Measurements from ENCODE around the gene GLB1L3. TPM values are rescaled to one million over a fixed set of nuclear protein-coding genes. Genes with fewer than 3 reads are reported as not detected.
"Not testable (repeated sequence)": the region's sequence is repeated elsewhere in the genome, so short reads cannot be mapped to it uniquely, and the experiment has no call there.

GLB1L3 gene
- total and polyA plus RNA-seq, 9 donors = 0.04 to 0.26 (median 0.11) TPM; not detected in 3

- no CpG with 5 or more reads among the region's 5 CpGs for WGBS (ENCODE audit: insufficient coverage)
- not testable (repeated sequence) for H3K4me1 ChIP-seq (ENCODE audit: control insufficient read depth, insufficient read depth, low read length); H3K27ac ChIP-seq (ENCODE audit: low read length); H3K4me3 ChIP-seq (ENCODE audit: low read length); H3K36me3 ChIP-seq (ENCODE audit: control insufficient read depth, insufficient read depth, low read length); DNase-seq; H3K9me3 ChIP-seq (replicated peaks; ENCODE audit: control insufficient read depth, low read depth, low read length)
- peaks cover 14% of the 10 kb centered on the region for H3K27me3 ChIP-seq (ENCODE audit: control insufficient read depth, insufficient read depth, low read length)
These were observed 8.2 kb downstream of the GLB1L3 start for GRCh38 chr11:134284349-134284748.

GRCh38 chr11:134287561-134287960 lies 11.4 kb downstream of the GLB1L3 start:
- WGBS (ENCODE audit: insufficient coverage) = 94% methylated on average over 8 of the region's 12 CpGs
- peaks cover 9% of the 10 kb centered on the region for H3K27me3 ChIP-seq (ENCODE audit: control insufficient read depth, insufficient read depth, low read length)
- H3K36me3 ChIP-seq (ENCODE audit: control insufficient read depth, insufficient read depth, low read length) = no peaks in the 10 kb centered on the region
- H3K27ac ChIP-seq (ENCODE audit: low read length) = no peak overlapping the region
- no peak for DNase-seq
- H3K4me1 ChIP-seq (ENCODE audit: control insufficient read depth, insufficient read depth, low read length) = peaks cover 4% of the 10 kb centered on the region
- H3K4me3 ChIP-seq (ENCODE audit: low read length) = no peak overlapping the region
- H3K9me3 ChIP-seq (replicated peaks; ENCODE audit: control insufficient read depth, low read depth, low read length) = no peaks in the 10 kb centered on the region

- DNase-seq = no peak
- no peak overlapping the region for H3K4me3 ChIP-seq (ENCODE audit: low read length)
- H3K27me3 ChIP-seq (ENCODE audit: control insufficient read depth, insufficient read depth, low read length) = peaks cover 4% of the 10 kb centered on the region
- no peak overlapping the region for H3K27ac ChIP-seq (ENCODE audit: low read length)
- no peaks in the 10 kb centered on the region for H3K9me3 ChIP-seq (replicated peaks; ENCODE audit: control insufficient read depth, low read depth, low read length)
- H3K36me3 ChIP-seq (ENCODE audit: control insufficient read depth, insufficient read depth, low read length) = no peaks in the 10 kb centered on the region
- peaks cover 4% of the 10 kb centered on the region for H3K4me1 ChIP-seq (ENCODE audit: control insufficient read depth, insufficient read depth, low read length)
- WGBS (ENCODE audit: insufficient coverage) = 94% methylated on average over 11 of the region's 13 CpGs
These were observed 12.3 kb downstream of the GLB1L3 start for GRCh38 chr11:134288486-134288885.

- WGBS (ENCODE audit: insufficient coverage) = 20% methylated on average over 1 of the region's 4 CpGs
- Histone ChIP-seq H3K9me3 (replicated peaks; ENCODE audit: control insufficient read depth, low read depth, low read length) (no peaks in the 10 kb centered on the region), H3K36me3 (ENCODE audit: control insufficient read depth, insufficient read depth, low read length) (no peaks in the 10 kb centered on the region), H3K4me1 (ENCODE audit: control insufficient read depth, insufficient read depth, low read length) (peaks cover 4% of the 10 kb centered on the region), H3K27me3 (ENCODE audit: control insufficient read depth, insufficient read depth, low read length) (peaks cover 3% of the 10 kb centered on the region), H3K27ac (ENCODE audit: low read length) (no peak overlapping the region), H3K4me3 (ENCODE audit: low read length) (no peak overlapping the region)
- DNase-seq = no peak
These were observed 13.0 kb downstream of the GLB1L3 start for GRCh38 chr11:134289167-134289566.

GRCh38 chr11:134289789-134290188 lies 13.6 kb downstream of the GLB1L3 start:
- WGBS (ENCODE audit: insufficient coverage) = 19% methylated on average over 11 of the region's 12 CpGs
- Histone ChIP-seq H3K4me1 (ENCODE audit: control insufficient read depth, insufficient read depth, low read length) (peaks cover 4% of the 10 kb centered on the region), H3K9me3 (replicated peaks; ENCODE audit: control insufficient read depth, low read depth, low read length) (no peaks in the 10 kb centered on the region), H3K27ac (ENCODE audit: low read length) (no peak overlapping the region), H3K36me3 (ENCODE audit: control insufficient read depth, insufficient read depth, low read length) (no peaks in the 10 kb centered on the region), H3K4me3 (ENCODE audit: low read length) (no peak overlapping the region), H3K27me3 (ENCODE audit: control insufficient read depth, insufficient read depth, low read length) (peaks cover 3% of the 10 kb centered on the region)
- peak; percentile 44 for DNase-seq

GRCh38 chr11:134290646-134291045 lies 14.5 kb downstream of the GLB1L3 start:
- H3K27me3 ChIP-seq (ENCODE audit: control insufficient read depth, insufficient read depth, low read length) = peaks cover 3% of the 10 kb centered on the region
- no peak overlapping the region for H3K27ac ChIP-seq (ENCODE audit: low read length)
- H3K9me3 ChIP-seq (replicated peaks; ENCODE audit: control insufficient read depth, low read depth, low read length) = no peaks in the 10 kb centered on the region
- 90% methylated on average over 7 of the region's 7 CpGs for WGBS (ENCODE audit: insufficient coverage)
- no peak for DNase-seq
- peaks cover 4% of the 10 kb centered on the region for H3K4me1 ChIP-seq (ENCODE audit: control insufficient read depth, insufficient read depth, low read length)
- H3K4me3 ChIP-seq (ENCODE audit: low read length) = no peak overlapping the region
- H3K36me3 ChIP-seq (ENCODE audit: control insufficient read depth, insufficient read depth, low read length) = no peaks in the 10 kb centered on the region

- Histone ChIP-seq H3K4me3 (ENCODE audit: low read length) (no peak overlapping the region), H3K4me1 (ENCODE audit: control insufficient read depth, insufficient read depth, low read length) (peaks cover 4% of the 10 kb centered on the region)
These were observed 15.0 kb downstream of the GLB1L3 start for GRCh38 chr11:134291196-134291595.

GRCh38 chr11:134292661-134293060 lies 16.5 kb downstream of the GLB1L3 start:
- no peak for DNase-seq
- Histone ChIP-seq H3K27ac (ENCODE audit: low read length) (no peak overlapping the region), H3K9me3 (replicated peaks; ENCODE audit: control insufficient read depth, low read depth, low read length) (no peaks in the 10 kb centered on the region), H3K27me3 (ENCODE audit: control insufficient read depth, insufficient read depth, low read length) (peaks cover 3% of the 10 kb centered on the region), H3K36me3 (ENCODE audit: control insufficient read depth, insufficient read depth, low read length) (no peaks in the 10 kb centered on the region), H3K4me1 (ENCODE audit: control insufficient read depth, insufficient read depth, low read length) (peaks cover 4% of the 10 kb centered on the region), H3K4me3 (ENCODE audit: low read length) (no peak overlapping the region)
- 83% methylated on average over 14 of the region's 15 CpGs for WGBS (ENCODE audit: insufficient coverage)

More at GRCh38 chr11:134291196-134291595, 15.0 kb downstream of the GLB1L3 start:
- DNase-seq = no peak
- no peak overlapping the region for H3K27ac ChIP-seq (ENCODE audit: low read length)
- H3K9me3 ChIP-seq (replicated peaks; ENCODE audit: control insufficient read depth, low read depth, low read length) = no peaks in the 10 kb centered on the region
- peaks cover 3% of the 10 kb centered on the region for H3K27me3 ChIP-seq (ENCODE audit: control insufficient read depth, insufficient read depth, low read length)
- H3K36me3 ChIP-seq (ENCODE audit: control insufficient read depth, insufficient read depth, low read length) = no peaks in the 10 kb centered on the region
- WGBS (ENCODE audit: insufficient coverage) = 96% methylated on average over 4 of the region's 6 CpGs

GRCh38 chr11:134293119-134294113 lies 17.2 kb downstream of the GLB1L3 start:
- peaks cover 3% of the 10 kb centered on the region for H3K27me3 ChIP-seq (ENCODE audit: control insufficient read depth, insufficient read depth, low read length)
- no peak overlapping the region for H3K4me3 ChIP-seq (ENCODE audit: low read length)
- H3K4me1 ChIP-seq (ENCODE audit: control insufficient read depth, insufficient read depth, low read length) = peaks cover 4% of the 10 kb centered on the region
- WGBS (ENCODE audit: insufficient coverage) = 75% methylated on average over 13 of the region's 20 CpGs
- no peak for DNase-seq
- H3K9me3 ChIP-seq (replicated peaks; ENCODE audit: control insufficient read depth, low read depth, low read length) = no peaks in the 10 kb centered on the region
- H3K27ac ChIP-seq (ENCODE audit: low read length) = no peak overlapping the region
- H3K36me3 ChIP-seq (ENCODE audit: control insufficient read depth, insufficient read depth, low read length) = no peaks in the 10 kb centered on the region

GRCh38 chr11:134294664-134295063 lies 18.5 kb downstream of the GLB1L3 start:
- Histone ChIP-seq H3K27me3 (ENCODE audit: control insufficient read depth, insufficient read depth, low read length) (peaks cover 4% of the 10 kb centered on the region), H3K36me3 (ENCODE audit: control insufficient read depth, insufficient read depth, low read length) (no peaks in the 10 kb centered on the region), H3K9me3 (replicated peaks; ENCODE audit: control insufficient read depth, low read depth, low read length) (no peaks in the 10 kb centered on the region), H3K4me1 (ENCODE audit: control insufficient read depth, insufficient read depth, low read length) (peaks cover 4% of the 10 kb centered on the region), H3K27ac (ENCODE audit: low read length) (no peak overlapping the region), H3K4me3 (ENCODE audit: low read length) (no peak overlapping the region)
- 61% methylated on average over 6 of the region's 9 CpGs for WGBS (ENCODE audit: insufficient coverage)
- no peak for DNase-seq
